ENCODE data around the gene FOXJ3.

FOXJ3 gene

DNA sequence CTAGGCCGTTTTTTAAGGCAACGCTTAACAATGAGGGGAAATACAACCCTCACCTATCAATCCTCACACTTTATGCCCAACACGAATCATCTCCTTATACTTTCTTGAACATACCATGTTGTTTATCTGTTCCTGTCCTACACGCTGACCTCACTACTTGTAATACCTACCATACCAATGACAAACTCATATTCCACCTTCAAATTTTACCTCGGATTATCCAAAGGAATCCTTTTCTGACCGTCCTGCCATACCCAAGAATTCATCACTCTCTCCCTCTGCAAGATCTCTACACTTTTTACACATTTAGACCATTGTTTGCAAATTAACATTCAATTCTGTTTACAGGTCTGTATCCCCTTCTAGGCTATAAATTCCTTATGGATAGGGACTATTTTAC lies 106.1 kb downstream of the FOXJ3 start:
- H3K9me2 ChIP-seq (replicated peaks; ENCODE audit: control insufficient read depth, low read length): no peaks in the 10 kb centered on the region
- H3K9me3 ChIP-seq (ENCODE audit: control insufficient read depth, insufficient read depth, low read length): no peaks in the 10 kb centered on the region
- H3K4me3 ChIP-seq (ENCODE audit: low read length): no peak overlapping the region
- H3K36me3 ChIP-seq (ENCODE audit: control insufficient read depth, low read length): peaks cover 8% of the 10 kb centered on the region; the same call in 1 of the 2 replicates
- H3K4me1 ChIP-seq (ENCODE audit: control insufficient read depth, low read length): no peaks in the 10 kb centered on the region
- H3K27ac ChIP-seq (ENCODE audit: low read depth, low read length): no peak overlapping the region
- 0 out of 2 replicates have a peak, but pooled peaks cover 3% of the 10 kb centered on the region for H4K20me1 ChIP-seq (ENCODE audit: control insufficient read depth, insufficient read depth, low read depth, low read length)
- peaks cover 23% of the 10 kb centered on the region for H3K79me2 ChIP-seq (ENCODE audit: control insufficient read depth, low read length)
- no peaks in the 10 kb centered on the region for H3K27me3 ChIP-seq (ENCODE audit: control insufficient read depth, low read length)
- no peak for TF ChIP-seq EZH2phosphoT487 (IDR thresholded peaks at IDR 0.05; ENCODE audit: borderline replicate concordance, low read length)
- no peak for TF ChIP-seq CTCF (IDR thresholded peaks at IDR 0.05; ENCODE audit: low read depth, low read length, poor library complexity, severe bottlenecking)
- no peaks in the 10 kb centered on the region for H3F3A ChIP-seq (ENCODE audit: control insufficient read depth, insufficient read depth)
- no peak overlapping the region for H3K4me2 ChIP-seq (ENCODE audit: low read length)

GRCh38 chr1:42223036-42223435 lies 112.0 kb downstream of the FOXJ3 start:
- Histone ChIP-seq H3K27me3 (ENCODE audit: control insufficient read depth, low read length) (no peaks in the 10 kb centered on the region), H3K27ac (ENCODE audit: low read depth, low read length) (no peak overlapping the region), H3K36me3 (ENCODE audit: control insufficient read depth, low read length) (peaks cover 15% of the 10 kb centered on the region), H3K4me1 (ENCODE audit: control insufficient read depth, low read length) (no peaks in the 10 kb centered on the region), H3K9me3 (ENCODE audit: control insufficient read depth, insufficient read depth, low read length) (no peaks in the 10 kb centered on the region), H3F3A (ENCODE audit: control insufficient read depth, insufficient read depth) (no peaks in the 10 kb centered on the region), H3K9me2 (replicated peaks; ENCODE audit: control insufficient read depth, low read length) (no peaks in the 10 kb centered on the region), H3K4me2 (ENCODE audit: low read length) (no peak overlapping the region), H3K4me3 (ENCODE audit: low read length) (no peak overlapping the region), H4K20me1 (ENCODE audit: control insufficient read depth, insufficient read depth, low read depth, low read length) (0 out of 2 replicates have a peak, but pooled peaks cover 3% of the 10 kb centered on the region), H3K79me2 (ENCODE audit: control insufficient read depth, low read length) (peaks cover 7% of the 10 kb centered on the region; the same call in 1 of the 2 replicates)
- TF ChIP-seq EZH2phosphoT487 (IDR thresholded peaks at IDR 0.05; ENCODE audit: borderline replicate concordance, low read length): no peak
- no peak for TF ChIP-seq CTCF (IDR thresholded peaks at IDR 0.05; ENCODE audit: low read depth, low read length, poor library complexity, severe bottlenecking)

GRCh38 chr1:42221952-42222606 lies 113.0 kb downstream of the FOXJ3 start:
- peaks cover 9% of the 10 kb centered on the region for H3K36me3 ChIP-seq (ENCODE audit: control insufficient read depth, low read length)
- peaks cover 7% of the 10 kb centered on the region; the same call in 1 of the 2 replicates for H3K79me2 ChIP-seq (ENCODE audit: control insufficient read depth, low read length)
- no peak for TF ChIP-seq CTCF (IDR thresholded peaks at IDR 0.05; ENCODE audit: low read depth, low read length, poor library complexity, severe bottlenecking)
- TF ChIP-seq EZH2phosphoT487 (IDR thresholded peaks at IDR 0.05; ENCODE audit: borderline replicate concordance, low read length): no peak
- H3K4me2 ChIP-seq (ENCODE audit: low read length): no peak overlapping the region
- H4K20me1 ChIP-seq (ENCODE audit: control insufficient read depth, insufficient read depth, low read depth, low read length): no peaks in the 10 kb centered on the region
- H3K4me3 ChIP-seq (ENCODE audit: low read length): no peak overlapping the region
- no peaks in the 10 kb centered on the region for H3F3A ChIP-seq (ENCODE audit: control insufficient read depth, insufficient read depth)
- no peaks in the 10 kb centered on the region for H3K9me2 ChIP-seq (replicated peaks; ENCODE audit: control insufficient read depth, low read length)
- no peaks in the 10 kb centered on the region for H3K27me3 ChIP-seq (ENCODE audit: control insufficient read depth, low read length)
- H3K9me3 ChIP-seq (ENCODE audit: control insufficient read depth, insufficient read depth, low read length): no peaks in the 10 kb centered on the region
- H3K4me1 ChIP-seq (ENCODE audit: control insufficient read depth, low read length): no peaks in the 10 kb centered on the region
- H3K27ac ChIP-seq (ENCODE audit: low read depth, low read length): no peak overlapping the region

Data from DOHH2 (cell line).